KBM-7 (cell line): ENCODE data around the gene PRKCQ.

Source experiments
- DNase-seq: peaks from one replicate; pipeline ENCODE4 v3.0.0-alpha.2; 2015
- in situ Hi-C: fragments of 300-500 bp; cut with MboI; formaldehyde crosslinking; loops from 2 replicates; pipeline ENCODE4 v1.14.3; 2020; ENCODE audit warnings: low sequenced_read_pairs, low pct_unique_long_range_greater_than_20kb, mixed read lengths

The PRKCQ gene

DNA sequence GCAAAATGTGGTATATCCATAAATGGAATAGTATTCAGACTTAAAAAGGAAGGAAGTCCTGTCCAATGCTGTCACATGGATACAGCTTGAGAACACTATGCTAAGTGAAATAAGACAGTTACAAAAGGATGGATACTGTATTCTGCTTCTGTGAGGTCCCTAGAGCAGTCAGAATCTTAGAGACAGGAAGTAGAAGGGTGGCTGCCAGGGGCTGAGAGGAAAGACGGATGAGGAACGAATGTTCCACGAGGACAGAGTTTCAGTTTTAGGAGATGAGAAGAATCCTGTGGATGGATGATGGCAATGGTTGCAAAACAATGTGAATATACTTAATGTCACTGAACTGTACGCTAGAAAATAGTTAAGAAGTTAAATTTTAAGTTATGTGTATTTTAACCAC, 3.8 kb downstream of the PRKCQ start:
- in situ Hi-C loops = no loop called here

DNA sequence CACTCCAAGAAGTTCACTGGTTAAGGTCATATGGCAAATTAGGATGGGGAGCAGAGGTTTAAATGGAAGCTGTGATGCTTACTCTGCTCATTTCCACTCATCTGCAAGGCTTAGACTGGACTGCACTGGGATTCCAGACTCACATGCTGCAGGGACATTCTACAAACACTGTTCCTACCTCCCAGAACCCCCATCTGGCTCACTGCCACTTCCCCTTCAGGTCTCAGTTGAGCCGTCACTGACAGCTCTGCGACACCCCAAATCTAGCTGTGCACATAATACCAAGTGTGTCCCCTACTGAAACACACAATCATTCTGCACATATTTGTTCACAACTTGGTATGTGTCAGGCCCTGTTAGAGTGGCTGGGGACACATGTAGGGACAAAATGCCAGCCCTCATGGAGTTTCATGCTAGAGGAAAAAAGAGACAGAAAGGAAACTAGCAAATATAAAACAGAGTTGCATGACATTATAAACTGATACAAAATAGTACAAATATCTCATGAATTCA, 5.4 kb downstream of the PRKCQ start:
- DNase-seq = no peak
- in situ Hi-C loops = no loop called here

More for the DNA sequence above, 3.8 kb downstream of the PRKCQ start:
- DNase-seq = peak; percentile 31

DNA sequence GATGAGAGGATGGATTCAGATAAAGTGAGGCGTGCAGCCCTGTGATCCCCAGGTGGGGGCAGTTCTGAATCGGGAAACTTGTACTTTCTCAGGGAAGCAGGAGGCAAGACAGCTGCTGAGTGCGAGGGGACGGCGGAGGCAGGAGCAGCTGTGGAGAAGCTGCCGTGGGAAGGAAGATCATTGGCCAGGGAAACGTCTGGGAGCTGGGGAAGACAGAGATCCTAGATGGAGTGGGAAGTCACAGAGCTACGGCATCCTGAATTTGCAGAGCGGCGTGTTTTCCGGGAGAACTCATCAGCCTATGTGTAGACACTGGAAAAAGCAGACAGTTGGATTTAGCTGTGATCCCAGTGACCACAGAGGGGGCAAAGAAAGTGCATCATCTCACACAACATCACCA, 9.2 kb downstream of the PRKCQ start:
- DNase-seq = no peak
- in situ Hi-C loops = no loop called here

DNA sequence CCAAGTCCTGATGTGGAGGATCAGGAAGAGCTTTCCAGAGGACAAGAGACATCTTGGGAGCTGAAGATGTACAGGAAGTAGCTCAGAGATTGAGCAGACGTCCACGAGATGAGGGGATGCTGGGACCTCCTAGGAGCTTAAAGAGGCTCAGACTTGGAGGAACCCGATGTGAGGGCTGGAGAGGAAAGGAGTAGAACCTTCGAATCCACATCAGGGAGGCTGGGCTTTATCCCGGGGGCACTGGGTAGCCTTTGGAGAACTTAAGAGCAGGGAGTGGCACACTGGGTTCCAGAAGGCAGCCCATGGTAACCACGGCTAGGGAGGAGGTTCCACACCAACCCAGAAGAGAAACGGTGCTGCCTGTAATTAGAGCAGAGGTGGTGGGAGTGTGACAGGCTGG, 10.8 kb downstream of the PRKCQ start:
- in situ Hi-C loops = no loop called here
- no peak for DNase-seq

DNA sequence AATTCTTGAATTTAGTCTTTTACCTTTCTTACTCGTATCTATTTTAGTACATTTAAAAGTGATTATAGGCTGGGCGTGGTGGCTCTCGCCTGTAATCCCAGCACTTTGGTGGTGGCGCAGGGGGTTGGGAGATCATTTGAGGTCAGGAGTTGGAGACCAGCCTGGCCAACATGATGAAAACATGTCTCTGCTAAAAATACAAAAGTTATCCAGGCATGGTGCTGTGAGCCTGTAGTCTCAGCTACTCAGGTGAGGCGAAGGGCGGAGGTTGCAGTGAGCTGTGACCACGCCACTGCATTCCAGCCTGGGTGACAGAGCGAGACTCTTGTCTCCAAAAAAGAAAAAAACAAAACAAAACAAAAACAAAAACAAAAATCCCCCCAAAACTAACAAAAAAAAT, 12.2 kb downstream of the PRKCQ start:
- DNase-seq = no peak
- in situ Hi-C loops = no loop called here

DNA sequence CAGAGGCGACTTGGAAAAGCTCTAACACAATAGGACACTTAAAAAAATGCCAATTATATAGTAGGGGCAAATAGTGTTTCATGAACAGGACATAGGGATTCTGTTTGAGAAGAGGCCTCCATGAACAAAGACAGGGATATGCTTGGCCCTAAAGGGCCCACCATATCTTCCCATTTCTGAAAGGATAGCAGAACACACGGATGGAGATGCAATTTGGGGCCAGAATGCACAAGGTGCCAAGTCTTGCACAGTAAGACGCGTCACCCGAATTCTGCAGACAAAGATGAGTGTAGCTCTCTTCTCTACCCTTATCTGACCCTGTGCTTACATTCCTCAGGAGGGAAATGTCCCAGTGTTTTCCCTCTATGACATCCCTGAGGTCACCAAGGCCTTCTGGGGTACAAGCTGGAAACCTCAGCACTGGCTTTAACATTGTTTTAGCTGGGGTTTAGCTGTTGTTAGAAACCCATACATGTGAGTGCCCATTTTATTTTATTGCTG, 12.8 kb downstream of the PRKCQ start:
- in situ Hi-C loops = no loop called here
- DNase-seq = no peak

DNA sequence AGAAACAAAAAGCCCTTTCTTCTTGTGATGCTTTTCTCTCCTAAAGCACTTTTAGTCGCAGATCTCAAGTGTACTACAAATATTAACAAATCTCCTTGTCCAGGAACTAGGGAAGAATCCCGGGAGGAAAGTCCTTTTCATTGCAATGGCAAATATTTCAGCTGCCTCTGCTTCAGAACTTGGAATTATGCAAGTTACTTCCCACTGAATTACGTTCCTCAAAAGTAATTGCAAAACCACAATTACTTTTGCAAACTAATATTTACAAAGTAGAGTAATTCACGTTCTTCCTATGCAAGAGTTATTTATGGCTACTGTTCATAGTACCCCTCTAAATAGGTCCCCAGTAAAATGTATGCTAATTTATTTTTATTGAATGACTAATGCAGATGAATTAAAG, 14.5 kb downstream of the PRKCQ start:
- DNase-seq = no peak
- in situ Hi-C loops = no loop called here

DNA sequence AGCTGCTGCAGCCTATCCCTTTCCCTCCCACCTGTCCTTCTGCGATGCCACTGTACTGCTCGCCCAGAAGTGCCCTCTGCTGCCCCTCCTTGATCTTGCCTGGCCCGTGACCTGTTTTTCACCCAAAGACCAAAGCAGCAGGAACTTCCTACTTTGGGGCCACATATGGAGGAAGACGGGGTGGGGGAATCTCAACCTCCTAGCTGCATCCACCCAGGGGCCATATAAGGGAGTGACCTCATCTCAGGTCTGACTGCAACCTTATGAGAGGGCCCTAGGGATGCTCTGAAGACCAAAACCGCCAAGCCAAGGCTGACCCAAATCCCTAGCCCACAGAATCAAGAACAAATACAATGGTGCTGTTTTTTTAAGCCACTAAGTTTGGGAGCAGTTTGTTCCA, 15.7 kb downstream of the PRKCQ start:
- DNase-seq = peak; percentile 28
- in situ Hi-C loops = no loop called here

DNA sequence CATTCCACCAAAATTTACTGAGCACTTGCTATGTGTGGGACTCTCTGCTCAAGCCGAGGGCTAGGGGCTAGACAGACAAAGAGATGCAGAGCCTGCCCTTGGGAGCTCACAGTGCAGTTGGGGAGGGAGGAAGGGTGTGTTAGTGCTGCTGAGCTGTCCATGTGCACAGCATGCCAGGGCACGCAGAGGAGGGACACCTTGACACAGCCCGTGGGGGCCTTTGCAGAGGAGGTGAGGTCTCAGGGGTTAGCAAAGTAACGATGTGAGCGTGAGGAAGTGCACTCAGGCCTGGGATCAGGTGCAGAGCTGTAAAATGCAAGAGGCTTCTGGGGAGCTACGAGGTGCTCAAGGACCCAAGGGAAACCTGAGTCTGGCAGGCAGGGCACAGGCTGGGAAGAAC, 16.3 kb downstream of the PRKCQ start:
- DNase-seq = no peak
- in situ Hi-C loops = no loop called here

DNA sequence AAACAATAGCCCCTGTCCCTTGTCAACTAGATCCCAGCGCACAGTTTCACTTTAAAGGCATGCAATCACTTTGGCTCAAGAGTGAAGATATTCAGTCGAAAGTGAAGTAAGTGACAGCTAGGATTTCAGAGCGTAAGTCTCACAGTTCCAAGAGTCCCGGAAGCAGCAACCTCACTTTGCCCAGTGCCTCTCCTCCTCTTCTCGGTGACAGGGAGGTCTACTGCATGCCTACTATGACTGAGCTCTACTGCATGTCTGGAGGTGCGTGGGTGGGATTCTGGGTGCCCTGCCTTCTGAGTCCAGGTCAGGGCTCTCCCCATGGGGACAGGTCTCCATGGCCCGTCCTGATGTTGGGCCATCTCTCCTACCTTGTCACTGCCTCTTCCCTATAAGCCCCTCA, 17.0 kb downstream of the PRKCQ start:
- peak; percentile 21 for DNase-seq
- in situ Hi-C loops = no loop called here

DNA sequence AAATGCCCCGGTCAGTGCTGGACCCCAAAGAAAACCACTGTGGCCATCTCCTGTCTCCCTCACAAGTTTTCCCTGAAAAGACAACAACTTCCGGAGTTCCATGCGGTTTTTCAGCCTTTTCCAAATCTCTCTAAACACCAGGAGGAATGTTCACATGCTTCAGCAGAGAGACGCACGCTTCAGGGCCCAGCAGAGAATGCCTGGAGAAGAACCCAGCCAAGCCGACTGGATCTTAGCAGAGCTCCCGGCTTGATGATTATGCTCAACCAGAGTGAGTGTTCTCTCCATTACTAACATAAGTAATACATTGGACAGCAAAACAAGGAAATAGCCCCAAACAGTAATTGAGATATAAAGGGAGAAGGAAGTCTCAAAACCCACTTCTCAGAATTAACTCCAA, 17.9 kb downstream of the PRKCQ start:
- in situ Hi-C loops = no loop called here
- DNase-seq = no peak

DNA sequence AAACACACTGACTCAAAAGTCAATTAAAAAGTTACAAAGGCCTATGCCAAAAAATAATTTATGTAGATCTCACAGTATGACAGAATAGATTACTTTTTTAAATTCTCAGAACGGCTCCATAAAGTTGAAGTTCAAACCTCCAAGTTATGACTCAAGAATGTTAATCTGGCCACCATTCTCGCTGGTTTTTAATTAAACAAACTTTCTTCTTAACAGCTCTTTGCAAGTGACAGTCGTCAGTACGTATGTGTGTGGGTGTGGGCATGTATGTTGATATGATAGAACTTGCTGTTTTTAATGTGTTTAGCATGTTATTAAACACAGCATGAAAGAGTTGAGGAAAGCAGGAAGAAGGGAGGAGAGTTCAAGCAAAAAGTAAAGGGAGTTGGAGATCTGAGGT, 18.5 kb downstream of the PRKCQ start:
- DNase-seq = no peak

DNA sequence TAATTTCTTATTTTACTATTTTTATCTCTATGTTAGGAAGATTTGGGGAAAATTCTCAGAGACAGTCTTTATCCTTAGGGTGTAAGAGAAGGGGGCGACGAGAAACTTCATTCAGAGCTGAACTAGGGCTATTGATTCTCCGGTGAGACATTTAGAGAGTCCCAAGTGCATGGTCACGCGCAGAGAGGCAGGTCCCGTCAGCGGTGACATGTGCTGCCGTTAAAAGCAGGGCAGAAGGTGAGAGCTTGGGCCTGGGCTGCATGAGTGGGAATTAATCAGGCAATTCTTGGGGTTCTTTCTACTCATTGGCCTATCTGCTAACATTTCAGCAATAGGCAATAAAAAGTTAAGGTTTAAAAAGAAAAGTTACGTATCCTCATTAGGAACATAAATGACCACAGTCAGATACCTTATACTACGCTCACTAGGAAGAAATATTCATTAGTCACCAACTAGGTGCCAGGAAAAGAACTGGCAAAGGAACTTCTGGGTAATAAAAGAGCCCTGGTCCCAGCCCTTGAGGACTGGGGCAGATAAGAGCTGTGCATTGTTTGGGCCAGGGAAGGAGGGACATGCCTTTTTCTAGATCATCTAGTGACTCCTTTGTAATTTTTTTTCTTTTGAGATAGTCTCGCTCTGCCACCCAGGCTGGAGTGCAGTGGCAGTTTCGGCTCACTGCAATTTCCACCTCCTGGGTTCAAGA, 21.2 kb downstream of the PRKCQ start:
- in situ Hi-C loops = no loop called here
- no peak for DNase-seq

More for the DNA sequence above, 18.5 kb downstream of the PRKCQ start:
- in situ Hi-C loops = no loop called here

DNA sequence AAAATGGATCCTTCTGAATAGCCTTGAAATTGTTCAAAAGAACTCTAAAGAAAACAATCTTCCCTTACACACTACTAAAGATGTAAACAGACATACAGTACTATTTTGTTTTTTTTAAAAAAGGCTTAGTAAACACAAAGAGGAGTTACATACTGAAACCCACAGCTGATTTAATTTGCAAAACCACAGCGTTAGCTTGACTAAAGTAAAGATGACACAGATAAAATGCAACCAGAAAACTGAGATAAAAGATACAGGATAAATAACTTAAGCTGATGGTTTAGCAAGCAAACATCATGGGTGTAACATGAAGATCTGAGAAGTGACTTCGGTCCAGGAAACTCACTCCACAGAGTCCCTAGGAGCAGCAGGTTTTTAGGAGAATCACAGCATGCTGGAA, 21.8 kb downstream of the PRKCQ start:
- DNase-seq = no peak
- in situ Hi-C loops = no loop called here

DNA sequence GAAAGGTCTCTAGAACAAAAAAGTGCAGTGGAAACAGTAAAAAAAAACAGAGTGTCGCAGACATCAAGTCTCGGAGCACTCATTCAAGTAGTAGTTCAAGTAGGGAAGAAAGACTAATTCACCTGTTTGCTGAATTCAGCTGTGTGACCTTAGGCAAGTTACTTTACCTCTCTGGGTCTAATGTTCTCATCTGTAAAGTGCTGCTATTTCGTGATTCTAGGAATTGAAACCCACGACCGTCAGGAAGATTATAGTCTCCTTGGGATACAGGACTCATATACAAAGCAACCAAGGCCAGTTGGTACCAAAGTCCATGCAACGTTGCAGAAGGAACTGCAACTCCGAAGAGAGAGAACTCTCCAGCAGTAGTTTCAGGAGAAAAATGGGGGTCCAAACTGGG, 26.1 kb downstream of the PRKCQ start:
- in situ Hi-C loops = no loop called here
- no peak for DNase-seq

DNA sequence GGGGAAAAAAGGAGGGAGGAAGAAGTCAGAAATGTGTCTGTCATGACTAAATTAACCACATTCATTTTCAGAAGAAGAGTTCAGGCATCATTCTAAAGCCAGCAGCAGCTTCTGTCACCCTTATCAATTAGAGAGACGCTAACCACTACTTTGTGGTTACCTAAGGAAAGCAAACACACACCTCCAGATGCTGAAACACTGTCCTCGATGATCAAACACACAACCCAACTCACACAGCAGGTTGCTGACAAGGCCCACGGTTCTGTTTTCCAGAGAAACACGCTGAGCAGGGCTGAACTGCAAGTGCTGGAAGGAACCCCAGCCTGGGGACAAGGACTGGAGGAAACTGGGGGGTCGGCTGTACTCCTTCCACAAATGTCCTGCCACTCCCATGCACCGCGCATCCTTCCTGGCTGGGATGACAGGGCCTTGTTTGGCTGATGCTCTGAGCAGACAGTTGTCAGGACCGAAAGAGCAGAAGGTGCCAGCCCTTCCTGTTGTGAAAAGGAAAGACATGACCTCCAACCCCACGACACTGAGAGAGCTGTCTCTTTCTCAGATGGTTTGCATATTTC, 36.6 kb downstream of the PRKCQ start:
- in situ Hi-C loops = no loop called here
- DNase-seq = peak; percentile 61

DNA sequence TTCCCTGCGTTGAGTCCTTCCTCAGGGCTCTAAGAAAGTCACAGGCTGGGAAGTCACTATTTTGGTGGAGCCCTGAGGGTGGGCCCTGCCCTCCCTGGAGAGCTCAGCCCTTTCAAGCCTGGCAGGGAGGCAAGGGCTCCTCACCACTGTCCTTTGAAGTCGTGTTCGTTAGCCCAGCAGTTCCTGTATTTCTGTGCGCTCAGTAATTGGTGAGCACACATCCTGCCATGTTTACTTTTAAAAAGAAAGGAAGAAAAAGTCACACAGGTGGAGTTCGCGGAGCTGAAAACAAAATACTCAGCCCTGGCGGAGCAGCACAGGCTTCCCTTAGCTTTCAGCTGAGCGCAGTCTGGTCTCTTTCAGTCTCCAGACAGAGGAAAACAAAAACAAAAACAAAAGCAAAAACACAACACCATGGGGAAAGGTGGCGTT, 37.1 kb downstream of the PRKCQ start:
- in situ Hi-C loops = no loop called here
- peak; percentile 70 for DNase-seq

DNA sequence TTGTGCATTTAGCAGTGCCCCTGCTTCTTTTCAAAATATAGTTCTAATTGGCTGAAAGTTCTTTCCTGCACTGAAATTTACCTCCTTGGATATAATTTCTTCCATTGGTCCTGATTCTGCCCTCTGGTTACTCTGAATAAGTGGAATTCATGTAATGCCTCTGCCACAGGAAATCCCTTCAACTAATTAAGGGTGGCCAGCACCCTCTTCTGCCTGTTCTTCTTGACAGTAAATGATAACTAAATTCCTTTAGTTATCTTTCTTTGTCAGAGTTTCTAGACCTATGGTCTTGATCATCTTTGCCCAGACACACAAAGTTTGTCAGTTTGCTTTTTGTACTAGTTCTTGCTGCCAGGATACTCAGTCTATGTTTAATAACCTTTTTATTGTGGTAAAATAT, 40.2 kb downstream of the PRKCQ start:
- DNase-seq = no peak
- in situ Hi-C loops = no loop called here

DNA sequence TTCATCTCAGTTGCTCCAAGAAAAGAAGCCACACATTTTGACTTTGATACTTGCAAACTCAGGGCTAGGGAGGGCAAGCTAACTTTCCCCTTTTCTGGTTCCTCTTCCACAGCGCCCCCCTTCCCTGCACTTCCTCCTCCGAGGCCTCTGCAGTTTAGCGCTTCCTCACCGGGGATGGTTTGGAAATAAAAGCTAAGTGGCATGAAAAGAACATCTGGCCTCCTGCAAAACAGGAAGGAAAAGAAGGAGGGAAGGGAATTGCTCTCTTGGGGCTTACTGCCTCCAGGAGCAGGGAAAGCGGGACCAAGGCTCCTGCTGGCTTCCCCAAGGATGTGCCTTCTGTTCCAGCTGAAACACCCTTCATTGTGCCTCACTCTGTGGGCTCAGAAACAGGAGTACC, 42.3 kb downstream of the PRKCQ start:
- in situ Hi-C loops = no loop called here
- peak; percentile 83 for DNase-seq

DNA sequence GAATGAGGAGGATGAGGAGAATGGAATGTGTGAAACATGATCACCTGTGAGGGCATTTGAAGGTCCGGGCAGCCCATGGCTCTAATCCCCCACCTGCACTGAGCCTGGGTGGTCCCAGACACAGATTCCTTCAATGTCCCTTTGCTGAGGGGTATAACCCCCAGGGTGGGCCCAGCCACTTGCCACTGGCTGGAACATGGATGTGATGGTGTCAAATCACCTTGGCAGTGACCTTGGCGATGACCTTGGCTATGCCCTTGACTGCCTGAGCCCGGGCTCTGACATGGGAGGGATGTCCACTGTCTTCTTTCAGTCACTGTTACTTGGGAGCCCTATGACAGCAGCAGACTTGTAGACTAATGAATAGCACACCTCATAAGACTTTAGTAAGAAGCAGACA, 44.0 kb downstream of the PRKCQ start:
- in situ Hi-C loops = no loop called here
- no peak for DNase-seq
